ENCODE measurements around the gene GLUD1.
"Not testable (repeated sequence)": the region's sequence is repeated elsewhere in the genome, so short reads cannot be mapped to it uniquely, and the experiment has no call there.

The GLUD1 gene
- total RNA-seq, result 196 to 387 (median 297) reads per million in 17 experiments

DNA sequence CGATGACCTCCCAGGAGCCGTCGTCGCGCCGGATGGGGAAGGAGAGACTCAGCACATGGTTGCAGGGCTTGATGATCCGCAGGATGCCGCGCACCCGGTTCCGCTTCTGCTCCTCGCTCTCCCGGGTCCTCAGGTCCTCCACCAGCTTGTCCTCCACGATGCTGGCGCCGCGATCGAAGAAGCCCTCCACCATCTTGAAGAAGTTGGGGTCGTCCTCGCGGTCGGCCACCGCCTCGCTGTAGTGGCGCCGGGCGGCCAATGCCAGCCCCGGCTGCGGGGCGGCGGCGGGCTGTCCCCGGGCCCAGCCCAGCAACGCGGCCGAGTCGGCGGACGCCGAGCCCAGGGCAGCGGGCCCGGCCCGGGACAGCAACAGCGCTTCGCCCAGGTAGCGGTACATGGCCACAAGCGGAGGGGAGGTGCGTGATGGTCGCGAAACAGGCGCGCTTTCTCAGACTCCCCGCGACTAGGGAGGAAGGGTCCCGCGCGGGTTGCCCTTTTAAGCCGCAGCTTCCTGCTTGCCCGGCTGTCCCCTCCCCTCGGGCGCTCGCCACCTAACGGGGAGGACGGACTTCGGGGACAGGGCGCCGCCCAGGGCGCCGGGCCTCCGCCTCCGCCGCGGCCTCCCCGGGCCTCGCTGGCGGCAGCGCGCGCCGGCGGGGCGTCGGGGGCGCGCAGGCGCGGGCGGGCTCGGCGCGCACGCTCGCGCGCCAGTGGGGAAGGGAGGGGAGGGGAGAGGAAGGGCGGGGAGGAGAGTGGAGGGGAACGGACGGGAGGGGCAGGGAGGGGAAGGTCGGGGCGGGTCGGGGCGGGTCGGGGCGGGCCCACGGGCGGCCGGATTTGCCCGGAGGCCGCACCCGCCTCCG is at the start of gene GLUD1, which contains the start of gene SHLD2:
GLUD1 (minus strand) TSS at position 471 of the 863 bp plus-strand sequence; CDS start at position 397, 74 bp downstream.
SHLD2 (plus strand) TSS at position 834 of the 863 bp plus-strand sequence. CDS start 56,149 bp downstream, outside the sequence.
- DNase-seq, result peak; percentile 94 to 99 (median 98)

DNA sequence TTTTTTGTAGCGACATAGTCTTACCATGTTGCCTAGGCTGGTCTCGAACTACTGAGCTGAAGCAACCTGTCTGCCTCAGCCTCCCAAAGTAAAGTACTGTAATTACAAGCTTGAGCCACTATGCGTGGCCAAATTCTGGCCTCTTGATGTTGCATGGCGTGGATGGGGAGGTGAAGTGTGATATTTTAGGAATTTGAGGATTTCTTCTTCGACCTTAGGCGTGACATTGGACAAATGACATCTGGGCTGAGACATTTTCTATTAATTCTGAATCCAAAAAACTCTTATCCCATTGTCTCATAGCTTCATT is 48.4 kb upstream of the GLUD1 start:
- not testable (repeated sequence) for DNase-seq

DNA sequence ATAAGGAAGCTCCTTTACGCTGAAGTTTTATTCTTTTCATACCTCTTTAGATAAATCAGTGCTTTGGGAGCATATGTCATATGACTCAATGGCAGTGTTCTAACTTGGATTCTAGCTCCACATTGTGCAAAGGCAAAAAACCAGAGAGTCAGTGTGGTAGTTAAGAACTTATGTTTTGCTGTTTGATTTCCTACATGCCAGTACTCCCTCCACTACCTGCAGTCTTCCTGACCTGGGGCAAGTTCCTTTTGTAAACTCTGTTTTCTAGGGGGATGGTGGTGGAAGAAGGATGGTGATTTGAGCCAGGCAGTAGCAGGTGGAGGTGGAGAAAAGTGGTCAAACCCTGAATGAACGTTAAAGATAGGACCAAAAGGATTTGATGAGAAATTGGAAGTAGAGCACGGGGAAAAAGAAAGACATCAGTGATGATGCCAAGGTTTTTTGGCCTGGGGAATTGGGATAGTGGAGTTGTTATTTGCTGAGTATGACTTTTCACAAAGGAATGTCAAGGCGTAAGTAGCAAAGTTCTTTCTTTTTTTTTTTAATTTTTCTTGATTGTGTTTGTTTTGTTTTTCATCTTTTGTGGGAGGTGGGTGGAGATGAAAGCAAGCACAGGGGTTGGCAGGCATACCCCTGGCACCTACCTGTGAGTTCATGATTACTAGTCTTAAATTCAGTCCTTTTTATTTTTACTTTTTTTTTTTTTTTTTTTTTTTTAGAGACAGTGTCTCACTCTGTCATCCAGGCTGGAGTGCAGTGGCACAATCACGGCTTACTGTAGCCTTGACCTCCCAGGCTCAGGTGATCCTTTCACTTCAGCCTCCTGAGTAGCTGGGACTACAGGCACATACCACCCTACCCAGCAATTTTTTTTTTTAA is 47.8 kb upstream of the GLUD1 start:
- not testable (repeated sequence) for DNase-seq

DNA sequence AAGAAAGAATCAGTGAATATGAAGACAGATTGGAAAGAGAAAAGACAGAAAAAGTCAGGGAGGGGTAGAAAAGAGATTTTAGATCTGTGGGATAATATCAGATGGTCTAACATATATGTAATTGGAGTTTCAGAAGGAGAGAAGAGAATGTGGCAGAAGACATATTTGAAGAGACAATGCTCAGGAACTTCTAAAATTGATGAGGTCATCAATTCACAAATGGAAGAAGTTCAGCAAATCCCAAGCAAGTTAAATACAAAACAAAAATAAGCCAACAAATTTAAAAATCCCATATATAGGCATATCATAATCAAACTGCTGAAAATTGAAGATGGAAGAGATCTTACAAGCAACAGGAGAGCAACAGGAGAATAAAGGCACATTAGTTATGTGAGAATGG is 42.8 kb upstream of the GLUD1 start:
- not testable (repeated sequence) for DNase-seq

DNA sequence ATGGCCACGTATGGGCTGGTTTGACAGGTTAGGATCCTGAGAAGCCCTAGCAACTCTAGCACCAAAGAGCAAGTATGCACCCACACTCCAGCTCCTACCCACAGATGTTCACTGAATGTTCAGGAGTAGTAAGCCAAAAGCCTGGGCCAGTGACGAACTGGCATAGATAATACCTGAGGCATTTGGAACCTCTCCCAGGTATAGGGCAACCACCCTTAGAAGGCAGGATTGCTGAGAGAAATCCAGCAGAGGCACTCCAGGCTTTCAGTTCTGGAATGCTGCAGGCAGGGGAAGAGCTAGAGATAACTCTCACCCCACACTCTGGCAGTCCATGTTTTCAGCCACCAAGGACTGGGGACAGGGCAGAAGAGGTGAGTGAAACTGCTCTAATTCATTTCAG is 39.8 kb upstream of the GLUD1 start:
- DNase-seq, result not testable (repeated sequence)

DNA sequence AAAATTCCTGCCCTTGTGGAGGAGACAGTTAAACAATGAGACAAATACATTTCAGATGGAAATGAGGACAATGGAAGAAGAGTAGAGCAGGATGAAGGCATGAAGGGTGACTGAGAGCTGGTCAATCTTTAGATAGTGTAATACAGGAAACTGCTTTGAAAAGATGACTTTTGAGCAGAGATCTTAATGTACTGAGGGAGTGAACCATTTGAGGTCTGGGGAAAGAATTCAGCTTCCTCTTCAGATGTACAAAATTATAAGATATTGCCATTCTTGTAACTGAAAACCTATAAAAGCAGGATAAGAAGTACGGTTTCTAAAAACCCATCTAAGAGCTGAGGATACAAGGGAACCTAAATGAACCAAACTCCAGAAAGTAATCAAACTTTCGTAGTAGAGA is 39.3 kb upstream of the GLUD1 start:
- DNase-seq, result not testable (repeated sequence)

DNA sequence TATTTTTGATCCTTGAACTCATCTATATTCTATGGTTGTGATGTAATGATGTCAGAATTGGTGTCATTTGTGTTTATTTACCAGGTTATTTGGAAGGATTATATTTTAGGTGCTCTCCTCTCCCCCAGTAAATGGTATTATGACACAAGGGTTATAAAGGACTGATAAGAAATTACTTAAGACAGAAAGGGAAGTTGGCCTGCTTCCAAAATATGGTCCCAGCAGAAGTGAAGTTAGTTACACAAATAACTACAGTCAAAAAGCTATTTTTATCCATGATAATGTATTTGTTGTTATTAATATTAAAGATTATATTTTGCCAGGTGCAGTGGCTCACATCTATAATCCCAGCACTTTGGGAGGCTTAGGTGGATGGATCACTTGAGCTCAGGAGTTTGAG is 37.5 kb upstream of the GLUD1 start:
- DNase-seq, result peak; percentile 72 to 88 (median 78)

DNA sequence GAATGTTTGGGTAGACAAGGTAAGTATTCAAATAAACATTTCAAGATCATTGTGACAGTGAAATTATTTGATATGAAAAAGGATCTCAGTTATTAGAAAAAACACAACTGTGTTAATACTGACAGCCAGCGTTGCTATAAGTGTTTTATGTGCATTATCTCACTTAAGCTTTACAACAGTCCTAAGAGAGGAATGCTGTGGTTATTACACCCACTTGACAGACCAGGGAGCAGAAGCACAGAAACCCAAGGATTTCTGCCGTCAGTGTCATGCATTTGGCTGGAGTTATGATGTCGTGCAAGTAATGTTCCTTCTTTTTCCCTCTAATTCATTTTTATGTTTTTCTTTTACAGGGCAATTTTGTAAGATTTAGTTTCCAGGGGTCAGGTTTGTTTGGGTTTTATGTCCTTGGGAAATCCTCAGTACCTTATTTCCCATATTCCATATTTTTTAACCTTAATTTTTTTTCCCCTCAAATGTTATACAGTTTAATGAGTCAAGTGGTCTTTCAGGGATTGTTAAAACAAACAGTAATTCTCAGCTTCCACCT is 33.0 kb upstream of the GLUD1 start:
- not testable (repeated sequence) for DNase-seq

DNA sequence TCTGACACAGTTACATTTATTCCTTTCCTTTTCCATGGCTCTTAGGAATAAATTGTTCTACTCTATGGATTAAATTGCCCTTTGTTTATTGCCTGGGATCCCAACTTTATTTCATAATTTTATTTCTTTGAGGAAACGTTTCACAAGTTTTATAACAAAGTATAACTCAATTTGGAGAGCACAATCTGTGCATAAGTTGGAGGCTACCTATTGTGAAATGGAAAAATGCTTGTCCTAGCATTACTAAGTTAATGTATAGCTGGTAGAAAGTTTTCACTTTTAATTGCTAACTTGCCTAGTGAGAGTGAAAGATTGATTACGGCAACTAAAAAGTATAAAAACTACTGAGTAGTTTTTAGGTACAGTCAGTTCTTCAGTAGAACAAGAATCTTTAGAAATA is 32.4 kb upstream of the GLUD1 start:
- DNase-seq, result not testable (repeated sequence)

DNA sequence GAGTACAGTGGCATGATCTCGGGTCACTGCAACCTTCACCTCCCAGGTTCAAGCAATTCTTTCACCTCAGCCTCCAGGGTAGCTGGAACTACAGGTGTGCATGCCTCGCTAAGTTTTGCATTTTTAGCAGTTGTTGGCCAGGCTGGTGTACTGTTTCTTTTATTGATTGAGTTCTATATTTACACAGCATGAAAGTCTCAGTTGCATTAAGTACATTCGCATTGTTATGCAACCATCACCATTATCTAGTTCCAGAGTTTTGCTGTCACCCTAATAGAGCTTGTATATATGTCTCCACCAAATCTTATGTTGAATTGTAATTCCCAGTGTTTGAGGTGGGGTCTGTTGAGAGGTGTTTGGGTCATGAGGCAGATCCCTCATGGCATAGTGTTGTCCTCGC is 28.7 kb upstream of the GLUD1 start:
- DNase-seq, result not testable (repeated sequence)

DNA sequence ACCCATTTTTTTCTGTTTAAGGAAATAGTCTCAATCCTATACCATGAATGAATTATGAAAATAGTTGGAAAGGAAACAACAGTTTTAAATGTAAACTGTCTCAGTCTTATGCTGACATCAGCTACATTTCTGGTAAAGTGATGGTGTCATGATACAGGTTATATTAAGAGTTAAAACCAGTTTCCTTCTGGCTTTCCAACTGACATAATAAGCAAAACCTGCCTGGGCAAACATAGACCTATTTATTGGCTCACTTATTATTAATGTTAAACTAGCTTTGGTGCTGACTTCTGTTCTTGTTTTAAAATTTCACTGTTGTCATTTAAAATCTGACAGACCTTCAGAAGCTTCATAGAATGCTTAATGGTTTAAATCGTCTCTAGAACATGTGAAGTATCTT is 24.4 kb upstream of the GLUD1 start:
- not testable (repeated sequence) for DNase-seq

DNA sequence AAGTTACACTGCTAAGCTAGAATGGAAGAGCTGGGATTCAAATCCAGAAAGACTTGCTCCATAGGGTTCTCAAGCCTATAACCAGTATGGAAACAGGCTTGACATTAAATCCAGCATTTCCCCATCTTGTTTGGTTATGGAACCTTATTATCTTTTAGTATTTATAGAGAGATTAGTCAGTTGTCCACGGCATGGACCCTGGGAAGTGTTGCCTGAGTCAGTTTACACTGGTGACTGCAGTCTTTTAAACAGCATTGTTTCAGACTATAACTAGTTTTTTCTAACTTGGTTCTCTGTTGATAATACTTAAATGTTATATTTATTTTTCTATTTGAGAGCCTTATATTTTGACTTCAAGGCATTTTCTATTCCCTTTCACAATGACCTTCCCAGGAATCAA is 23.5 kb upstream of the GLUD1 start:
- DNase-seq, result not testable (repeated sequence)

DNA sequence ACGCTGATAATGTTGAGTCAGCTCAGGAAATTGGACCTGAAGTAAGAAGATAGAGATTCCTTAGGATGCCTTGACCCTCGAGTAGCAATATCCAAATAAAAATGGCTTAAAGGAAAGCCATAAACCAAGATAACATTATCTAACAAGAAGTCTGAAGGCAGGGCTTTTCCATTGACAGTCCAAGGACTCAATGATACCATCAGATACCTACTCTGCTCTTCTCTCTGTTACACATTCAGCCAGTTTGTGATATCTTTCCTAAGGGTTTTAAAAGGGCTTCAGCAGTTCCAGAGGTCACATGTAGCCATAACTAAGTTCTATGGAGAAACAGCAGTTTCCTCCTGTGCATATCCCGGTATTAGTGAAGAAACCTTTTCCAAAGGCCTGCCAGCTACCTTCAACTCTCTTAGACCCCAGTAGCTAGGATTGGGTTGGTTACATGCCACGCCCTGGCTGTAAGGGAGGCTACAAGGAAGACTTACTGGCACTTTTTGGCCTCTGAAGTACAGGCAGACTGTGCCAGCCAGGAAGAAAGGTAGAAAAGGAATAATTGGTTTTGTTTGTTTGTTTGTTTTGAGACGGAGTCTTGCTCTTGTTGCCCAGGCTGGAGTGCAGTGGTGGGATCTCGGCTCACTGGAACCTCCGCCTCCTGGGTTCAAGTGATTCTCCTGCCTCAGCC is 10.9 kb upstream of the GLUD1 start:
- DNase-seq, result no peak

DNA sequence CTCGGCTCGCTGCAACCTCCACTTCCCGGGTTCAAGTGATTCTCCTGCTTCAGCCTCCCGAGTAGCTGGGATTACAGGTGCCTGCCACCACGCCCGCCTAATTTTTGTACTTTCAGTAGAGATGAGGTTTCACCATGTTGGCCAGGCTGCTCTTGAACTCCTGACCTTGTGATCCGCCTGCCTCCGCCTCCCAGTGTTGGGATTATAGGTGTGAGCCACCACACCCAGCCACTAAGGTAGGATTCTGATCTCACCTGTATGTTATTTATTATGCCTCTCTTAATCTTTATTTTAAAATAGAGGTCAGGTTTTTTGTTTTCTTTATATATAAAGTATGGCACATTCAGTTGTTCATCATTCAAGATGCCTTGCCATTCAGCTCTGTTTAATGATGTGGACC is 10.1 kb upstream of the GLUD1 start:
- DNase-seq, result not testable (repeated sequence)

DNA sequence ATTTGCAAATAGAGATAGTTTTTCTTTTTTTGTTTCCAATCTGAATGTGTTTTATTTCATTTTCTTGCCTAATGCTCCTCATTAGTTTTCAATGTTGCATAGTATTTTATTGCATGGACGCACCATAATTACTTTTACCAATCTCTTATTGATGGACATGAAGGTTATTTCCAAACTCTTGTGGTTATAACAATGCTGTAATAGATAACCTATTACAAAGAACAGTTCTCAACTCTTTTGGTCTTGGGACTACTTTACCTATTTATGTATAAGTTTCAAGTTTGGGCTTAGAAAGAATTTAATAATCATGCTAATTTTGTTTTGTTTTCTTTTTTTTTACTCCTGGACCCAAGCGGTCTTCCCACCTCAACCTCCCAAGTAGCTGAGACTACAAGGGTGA is 7.4 kb upstream of the GLUD1 start:
- DNase-seq, result no peak

DNA sequence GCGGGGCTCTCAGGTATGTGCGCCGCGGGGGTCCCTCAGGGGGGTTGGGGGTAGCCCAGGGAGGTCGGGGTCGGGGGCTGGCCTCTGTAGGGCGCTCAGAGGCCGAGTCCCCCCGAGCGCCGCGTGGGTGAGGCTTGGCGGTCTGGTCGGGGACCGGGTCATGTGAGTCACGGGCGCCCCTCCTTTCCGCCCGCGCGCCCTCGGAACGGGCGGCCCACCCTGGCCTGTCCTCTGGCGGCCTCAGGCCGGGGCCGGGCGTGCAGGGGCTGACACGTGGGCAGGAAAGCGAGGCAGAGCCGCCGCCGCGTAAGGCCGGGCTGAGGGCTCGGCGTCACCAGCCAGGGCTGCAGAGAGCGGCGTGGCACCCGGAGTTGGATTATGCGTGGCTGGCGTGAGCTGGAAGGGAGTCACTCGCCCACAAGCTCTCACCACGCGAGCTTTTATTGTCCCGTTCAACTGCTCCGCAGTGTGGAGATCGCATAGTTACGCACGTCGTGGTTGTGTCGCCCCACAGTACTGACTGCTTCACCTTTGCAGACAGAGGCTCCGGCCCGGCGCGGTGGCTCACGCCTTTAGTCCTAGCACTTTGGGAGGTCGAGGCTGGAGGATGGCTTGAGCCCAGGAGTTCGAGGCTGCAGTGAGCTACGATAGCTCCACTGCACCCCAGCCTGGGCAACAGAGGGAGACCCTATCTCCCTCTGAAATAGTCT is 748 bp upstream of the GLUD1 start:
- DNase-seq, result peak; percentile 91 to 96 (median 95)

DNA sequence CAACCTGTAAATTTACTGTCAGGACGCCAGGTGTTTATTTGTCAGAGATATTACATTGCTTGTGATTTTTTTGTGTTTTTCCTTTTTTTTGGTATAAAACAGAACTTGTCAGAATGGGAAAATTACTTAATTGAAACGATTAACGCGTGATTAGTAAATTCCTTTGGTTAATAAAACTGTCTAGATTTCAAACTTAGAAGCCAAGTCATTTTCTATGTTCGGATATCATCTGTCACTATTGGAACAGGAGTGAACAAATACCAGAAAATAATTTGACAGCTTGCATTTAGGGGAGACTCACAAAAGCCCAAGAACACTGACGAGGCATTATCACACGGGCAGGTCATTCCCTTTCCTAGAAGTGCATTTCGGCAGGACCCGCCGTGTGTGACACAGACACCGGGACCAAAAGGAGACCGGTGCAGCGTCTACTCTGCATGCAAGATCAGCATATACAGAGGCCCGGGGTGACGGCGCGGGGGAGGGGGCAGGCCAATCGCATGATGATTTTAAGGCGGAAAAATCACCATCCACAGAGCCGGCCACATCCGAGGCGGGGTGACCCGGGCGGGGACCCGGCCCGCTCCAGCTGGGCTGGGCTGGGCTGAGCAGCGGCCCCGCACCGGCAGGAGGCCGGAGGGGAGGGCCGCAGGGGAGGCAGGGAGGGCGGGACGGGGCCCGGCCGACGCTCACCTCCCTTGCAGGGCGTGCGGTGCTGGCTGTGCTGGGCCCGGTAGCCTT is 841 bp downstream of the GLUD1 start:
- DNase-seq, result peak; percentile 52 to 80 (median 68)

DNA sequence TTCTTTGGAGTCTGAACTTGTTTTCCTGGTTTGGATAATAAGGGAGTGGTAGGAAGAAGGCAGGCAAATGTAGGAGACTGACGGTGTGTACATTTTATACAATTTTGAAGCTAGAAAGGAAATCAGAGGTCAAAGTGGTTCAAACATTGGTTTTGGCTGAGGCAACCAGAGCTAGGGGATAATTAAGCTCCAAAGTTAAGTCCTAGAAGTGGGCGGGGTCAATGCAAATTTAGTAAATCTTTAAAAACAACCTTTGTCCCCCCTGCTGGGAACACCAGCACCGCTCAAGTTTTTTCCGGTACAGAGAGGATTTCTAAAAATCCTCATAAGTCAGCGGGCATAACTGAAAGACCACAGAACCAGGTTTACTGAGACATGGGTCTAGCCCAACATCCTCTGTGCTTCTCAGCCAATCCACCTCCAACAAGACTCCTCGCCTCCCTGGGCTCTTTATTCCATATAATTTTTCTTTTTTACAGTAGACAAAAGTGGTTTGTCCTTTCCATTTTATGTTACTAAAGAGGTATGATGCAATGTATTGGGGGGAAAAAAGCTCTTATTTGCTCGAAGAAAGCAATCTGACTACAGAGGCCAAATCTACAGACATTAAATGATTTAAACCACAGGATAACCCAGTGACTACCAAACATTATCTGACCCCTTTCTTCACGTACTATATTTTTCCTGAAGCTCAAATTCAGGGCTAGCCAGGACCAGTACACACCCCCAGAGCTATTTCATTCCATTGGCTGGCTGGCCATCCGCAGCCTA is 1.6 kb downstream of the GLUD1 start:
- peak in 3 of 4 experiments; percentile 15 to 36 (median 26) for DNase-seq

DNA sequence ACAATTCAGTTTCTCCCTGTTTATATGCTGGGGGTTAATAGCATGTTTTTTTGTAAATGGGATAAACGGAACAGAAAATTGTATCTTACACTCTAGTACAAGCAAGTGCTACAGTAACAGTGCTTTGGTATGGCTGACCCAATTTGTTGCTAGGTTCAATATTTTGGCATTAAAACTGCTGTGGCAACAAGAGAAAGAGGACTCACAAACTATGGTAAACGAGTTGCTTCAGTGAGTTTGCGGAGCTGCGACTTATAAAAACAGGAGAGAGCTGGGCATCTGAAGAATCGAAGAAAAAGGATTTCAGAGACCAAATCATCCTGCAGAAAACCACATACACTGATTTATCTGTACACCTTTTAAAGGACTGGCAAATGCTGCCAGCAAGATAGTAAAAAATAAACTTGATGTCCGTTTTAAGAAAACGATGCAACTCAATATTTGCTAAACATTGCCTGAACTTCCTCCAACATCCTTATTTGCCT is 2.2 kb downstream of the GLUD1 start:
- no peak for DNase-seq

DNA sequence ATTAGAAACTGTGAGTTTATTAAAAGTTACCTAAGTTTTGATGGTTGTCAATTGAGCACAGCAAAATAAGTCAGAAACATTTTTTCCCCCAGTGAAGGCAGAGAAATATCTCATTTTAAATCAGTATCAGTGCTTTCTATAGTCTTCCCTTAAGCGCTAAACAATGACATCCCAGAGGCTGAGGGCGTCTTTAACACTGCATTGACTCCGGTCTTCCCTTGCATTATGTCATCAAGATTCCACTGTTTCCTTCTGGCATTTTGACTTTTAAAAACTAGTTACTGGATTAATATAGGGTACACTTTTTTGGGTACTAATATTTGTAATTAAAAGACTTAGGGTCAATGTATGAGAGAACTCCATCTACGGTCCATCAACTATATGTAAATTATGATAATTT is 3.9 kb downstream of the GLUD1 start:
- DNase-seq, result no peak

All from suppressor macrophage (primary cell).